Adrenal gland (tissue), 12 donors: Measurements from ENCODE around the gene JAGN1. TPM values are rescaled to one million over a fixed set of nuclear protein-coding genes. Genes with fewer than 3 reads are reported as not detected.
"Not testable (repeated sequence)": the region's sequence is repeated elsewhere in the genome, so short reads cannot be mapped to it uniquely, and the experiment has no call there.

Experiments
- DNase-seq, 7 donors: peaks; one replicate each; pipeline ENCODE4 v3.0.0-alpha.2; 2019 to 2020
- H3K27ac ChIP-seq, 5 donors: fragments of 200-600 bp; sonication (generic) in 4 of 5; 1 replicate in 3 of 5; 2 replicates in 2 of 5; pipeline versions ENCODE4 v1.5.1 to v1.8.0; 2016 to 2020; ENCODE audit warnings: mild to moderate bottlenecking in 1 of 5
- H3K27me3 ChIP-seq: fragments of 200-600 bp; 2 replicates; pipeline ENCODE4 v1.8.0; 2021
- H3K36me3 ChIP-seq, 2 donors: fragments of 200-600 bp; replicated peaks in 1 of 2; 1 replicate in 1 of 2; 2 replicates in 1 of 2; pipeline versions ENCODE4 v1.5.1 to v1.8.0; 2018 to 2022
- H3K4me1 ChIP-seq, 2 donors: fragments of 200-600 bp; replicated peaks in 1 of 2; 1 replicate in 1 of 2; 2 replicates in 1 of 2; pipeline versions ENCODE4 v1.5.1 to v1.8.0; 2018 to 2021
- H3K4me3 ChIP-seq, 4 donors: fragments of 200-600 bp; sonication (generic) in 3 of 4; one replicate each; pipeline ENCODE4 v1.5.1; 2016 to 2018
- H3K9me3 ChIP-seq, 3 donors: fragments of 200-600 bp; sonication (generic) in 1 of 3; replicated peaks in 1 of 3; 1 replicate in 2 of 3; 2 replicates in 1 of 3; pipeline versions ENCODE4 v1.5.1 to v1.8.0; 2016 to 2021
- CTCF ChIP-seq, 6 experiments: fragments of 450-650 bp in 4 of 6; fragments of 200-600 bp in 2 of 6; sonication (generic) in 1 of 6; IDR thresholded peaks; 1 replicate in 5 of 6; 2 replicates in 1 of 6; pipeline versions ENCODE4 v1.5.1 to v1.8.0; 2016 to 2021; ENCODE audit warnings: antibody characterized with exemption in 6 of 6, mild to moderate bottlenecking in 2 of 6, moderate library complexity in 1 of 6
- POLR2A ChIP-seq, 2 donors: fragments of 450-650 bp; IDR thresholded peaks; one replicate each; pipeline ENCODE4 v1.6.1; 2017; ENCODE audit warnings: antibody characterized with exemption in 2 of 2, mild to moderate bottlenecking in 2 of 2, moderate library complexity in 1 of 2
- WGBS, 4 donors: extraction: QIAGEN DNeasy Blood & Tissue Kit in 2 of 4; methylation state at CpG; one replicate each; pipeline versions ENCODE4 v1.1.5 to v1.1.7; 2013 to 2017; 5-methylcytosine and 5-hydroxymethylcytosine counted together
- intact Hi-C, 2 donors: fragments of 100-400 bp; cut with DNase I; formaldehyde crosslinking; loops; one replicate each; pipeline versions ENCODE4 v1.14.1 to v1.15.0; 2022 to 2023
- polyA plus RNA-seq, 3 donors: library from polyadenylated mRNA; stranded (reverse); fragments of 200-250 nt in 2 of 3; fragments of 350-450 nt in 1 of 3; fragmentation: Illumina TruSeq in 1 of 3; extraction: RNeasy Lipid Tissue Mini Kit (QIAGEN cat#74804) in 1 of 3; gene quantifications; one replicate each; pipeline ENCODE4 v1.2.3, GENCODE V29; 2013 to 2014
- total RNA-seq, 9 donors: library from RNA; depleted of rRNA in 4 of 9; stranded (reverse); fragments of >200 nt in 4 of 9; fragments of 120-200 nt in 1 of 9; fragmentation: NEBNext Ultra II Directional in 1 of 9; extraction: Animal tissue kit (Norgen Biotek cat#: 25700) in 1 of 9; gene quantifications; one replicate each; pipeline versions ENCODE4 v1.1.0 to v1.2.4, GENCODE V29; 2013 to 2023
- donor health status: healthy with polysubstance abuse.
- donor health status: Bipolar disorder and iron deficiency.
- donor health status: DM: yes; HTN: yes; CAD: no.
- donor health status: DM: no; HTN: no; CAD: no.
- donor health status: DM: no; HTN: no; CAD: no.
- donor health status: DM: yes; HTN: yes; CAD: no.

JAGN1 gene
- total and polyA plus RNA-seq, 12 donors, result 31.4 to 116 (median 60.7) TPM

DNA sequence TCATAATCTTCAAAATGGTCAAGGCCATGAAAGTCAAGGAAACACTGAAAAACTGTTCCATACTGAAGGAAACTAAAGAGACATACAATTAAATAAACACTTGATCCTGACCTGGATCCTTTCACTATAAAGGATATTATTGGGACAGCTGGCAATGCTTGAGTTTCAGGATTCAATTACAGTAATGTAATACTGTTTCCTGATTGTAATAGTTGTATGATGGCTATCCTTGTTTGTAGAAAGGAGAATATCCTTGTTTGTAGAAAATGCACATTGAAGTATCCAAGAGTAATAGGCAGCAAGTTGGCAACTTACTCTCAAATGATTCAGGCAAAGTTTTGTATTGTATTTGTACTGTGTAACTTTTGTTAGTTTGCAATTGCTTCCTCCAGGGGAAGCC is 15.0 kb upstream of the JAGN1 start:
- Histone ChIP-seq H3K4me3 (no peak overlapping the region), H3K9me3 (no peaks in the 10 kb centered on the region), H3K27me3 (no peaks in the 10 kb centered on the region), H3K4me1 (peaks cover 0 to 5% of the 10 kb centered on the region in 2 donors), H3K36me3 (no peaks in the 10 kb centered on the region), H3K27ac (peak overlapping the region in 2 of 5 donors; percentile 32 to 47)
- TF ChIP-seq POLR2A (IDR thresholded peaks at IDR 0.05), result no peak
- TF ChIP-seq CTCF (IDR thresholded peaks at IDR 0.05), result no peak
- intact Hi-C loops, result no loop called here
- no peak for DNase-seq

DNA sequence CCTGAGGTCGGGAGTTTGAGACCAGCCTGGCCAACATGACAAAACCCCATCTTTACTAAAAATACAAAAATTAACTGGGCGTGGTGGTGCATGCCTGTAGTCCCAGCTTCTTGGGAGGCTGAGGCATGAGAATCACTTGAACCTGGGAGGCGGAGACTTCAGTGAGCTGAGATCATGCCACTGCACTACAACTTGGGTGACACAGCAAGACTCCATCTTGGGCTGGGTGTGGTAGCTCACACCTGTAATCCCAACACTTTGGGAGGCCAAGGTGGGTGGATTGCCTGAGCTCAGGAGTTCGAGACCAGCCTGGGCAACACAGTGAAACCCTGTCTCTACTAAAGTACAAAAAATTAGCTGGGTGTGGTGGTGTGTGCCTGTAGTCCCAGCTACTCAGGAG is 14.2 kb upstream of the JAGN1 start:
- H3K4me3 ChIP-seq, H3K4me1 ChIP-seq, H3K27ac ChIP-seq, H3K9me3 ChIP-seq, H3K27me3 ChIP-seq, DNase-seq, intact Hi-C loops, H3K36me3 ChIP-seq: not testable (repeated sequence)
- WGBS, 4 donors, result 78 to 94% (median 89%) methylated on average over 2 to 4 of the region's 4 CpGs

DNA sequence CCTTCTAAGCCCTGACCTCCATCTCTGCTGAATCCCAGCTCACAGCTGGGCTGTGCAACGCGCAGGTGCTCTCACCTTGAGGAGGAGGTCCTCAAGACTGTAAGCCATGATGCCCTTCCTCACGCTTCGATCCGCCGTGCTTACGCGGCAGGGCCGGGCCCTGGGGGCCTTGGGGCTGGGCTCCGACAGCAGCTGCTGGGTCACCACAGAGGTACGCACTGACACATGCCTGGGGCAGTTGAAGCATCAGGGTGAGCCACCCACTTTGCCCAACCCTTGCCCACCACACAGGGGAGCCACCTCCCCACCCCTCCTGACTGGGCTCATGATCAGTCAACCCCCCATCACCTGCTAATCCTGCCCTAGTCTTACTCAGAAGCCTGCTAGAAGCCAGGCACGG is 13.4 kb upstream of the JAGN1 start:
- Histone ChIP-seq H3K9me3 (no peaks in the 10 kb centered on the region), H3K27ac (no peak overlapping the region), H3K4me3 (no peak overlapping the region), H3K27me3 (no peaks in the 10 kb centered on the region), H3K4me1 (peaks cover 0 to 5% of the 10 kb centered on the region in 2 donors), H3K36me3 (no peaks in the 10 kb centered on the region)
- 88 to 92% (median 91%) methylated on average over 8 to 12 of the region's 12 CpGs for WGBS, 4 donors
- no peak for DNase-seq
- no peak for TF ChIP-seq POLR2A (IDR thresholded peaks at IDR 0.05)
- no peak for TF ChIP-seq CTCF (IDR thresholded peaks at IDR 0.05)
- intact Hi-C loops, result no loop called here

- Histone ChIP-seq H3K4me1 (peaks cover under 1 to 6% of the 10 kb centered on the region in 2 donors), H3K36me3 (no peaks in the 10 kb centered on the region), H3K27me3 (no peaks in the 10 kb centered on the region), H3K27ac (no peak overlapping the region), H3K9me3 (no peaks in the 10 kb centered on the region), H3K4me3 (no peak overlapping the region)
- no peak for DNase-seq
- TF ChIP-seq CTCF (IDR thresholded peaks at IDR 0.05), result no peak
- no peak for TF ChIP-seq POLR2A (IDR thresholded peaks at IDR 0.05)
- intact Hi-C loops, result no loop called here
- 72 to 87% (median 82%) methylated on average over 5 of the region's 5 CpGs for whole genome bisulfite sequencing, 4 donors
Observed at GRCh38 chr3:9878700-9879099, 11.7 kb upstream of the JAGN1 start.

DNA sequence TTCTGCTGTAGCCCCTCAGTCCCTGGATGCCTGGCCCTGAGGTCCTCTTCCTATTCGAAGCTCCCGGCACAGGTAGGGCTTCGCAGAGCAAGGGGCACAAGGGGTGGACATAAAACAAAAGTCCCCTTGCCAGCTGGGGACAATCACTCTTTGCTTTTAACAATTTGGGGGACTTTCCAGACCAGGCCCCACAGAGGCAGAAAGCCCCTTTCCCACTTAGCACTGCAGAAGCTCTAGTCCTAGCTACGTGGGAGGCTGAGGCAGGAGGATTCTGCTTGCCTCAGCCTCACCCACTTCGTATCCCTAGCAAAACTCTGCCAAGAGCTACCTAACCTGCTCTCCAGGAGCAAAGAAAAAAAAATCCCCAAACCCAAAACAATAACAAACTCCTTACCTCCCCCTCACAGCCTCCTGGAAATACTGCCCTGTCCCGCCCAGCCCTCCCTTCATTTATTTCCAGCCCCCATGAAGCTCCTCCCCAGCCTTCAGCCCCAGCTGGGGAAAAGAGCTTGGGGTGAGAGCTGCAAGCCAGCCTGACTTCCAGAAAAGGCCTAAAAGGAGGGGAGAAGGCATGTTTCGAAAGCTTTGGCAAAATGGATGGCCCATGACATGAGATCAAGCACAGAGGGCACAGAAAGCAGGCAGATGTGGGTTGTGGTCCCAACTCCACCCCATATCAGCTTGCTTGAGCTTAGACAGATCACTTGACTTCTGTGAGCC is 10.4 kb upstream of the JAGN1 start, which contains the start of gene CIDEC:
Gene CIDEC, minus strand, starts transcription at position 424 of the 720 bp plus-strand sequence. CDS start 1,767 bp downstream, outside the sequence.
- Histone ChIP-seq H3K36me3 (no peaks in the 10 kb centered on the region), H3K4me1 (peaks cover 7 to 14% of the 10 kb centered on the region in 2 donors), H3K9me3 (no peaks in the 10 kb centered on the region), H3K27me3 (no peaks in the 10 kb centered on the region), H3K27ac (no peak within 1 kb of the TSS), H3K4me3 (no peak within 1 kb of the TSS)
- WGBS, 4 donors, result 86 to 92% (median 90%) methylated on average over 6 to 7 of the region's 7 CpGs
- DNase-seq, result no peak
- intact Hi-C loops, result no loop called here
- TF ChIP-seq POLR2A (IDR thresholded peaks at IDR 0.05) (no peak), CTCF (IDR thresholded peaks at IDR 0.05) (no peak)
